ENCODE measurements around the gene LRP3. TPM values are rescaled to one million over a fixed set of nuclear protein-coding genes. Genes with fewer than 3 reads are reported as not detected.

LRP3 gene
- total and polyA plus RNA-seq, 2 of the 13 experiments (the other 11 are each of a cell fraction or from before 2014, with no cell fraction given) = 17.6 to 51.6 TPM

DNA sequence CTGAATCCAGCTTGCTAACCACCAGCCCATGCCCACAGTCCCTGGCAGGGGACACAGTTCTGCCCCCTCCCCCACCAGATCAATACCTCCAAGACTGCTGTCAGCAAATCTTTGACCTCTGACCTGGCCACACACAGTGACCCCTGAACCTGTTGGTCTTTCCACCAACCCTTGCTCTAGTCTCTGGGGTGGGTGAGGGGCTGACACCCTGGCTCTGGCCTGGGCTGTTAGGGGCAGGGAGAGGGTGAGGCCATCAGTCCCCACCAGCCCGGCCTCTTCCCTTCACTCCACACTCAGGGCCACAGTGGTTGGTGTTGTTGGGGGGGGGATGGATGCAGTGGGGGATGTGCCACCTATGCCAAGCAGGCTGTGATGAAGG is 53.3 kb downstream of the LRP3 start (continued):
- TF ChIP-seq, protein P1, sequence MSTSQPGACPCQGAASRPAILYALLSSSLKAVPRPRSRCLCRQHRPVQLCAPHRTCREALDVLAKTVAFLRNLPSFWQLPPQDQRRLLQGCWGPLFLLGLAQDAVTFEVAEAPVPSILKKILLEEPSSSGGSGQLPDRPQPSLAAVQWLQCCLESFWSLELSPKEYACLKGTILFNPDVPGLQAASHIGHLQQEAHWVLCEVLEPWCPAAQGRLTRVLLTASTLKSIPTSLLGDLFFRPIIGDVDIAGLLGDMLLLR (CRISPR knock-in tag; IDR thresholded peaks at IDR 0.05) = no peak
- TF ChIP-seq ZNF3 (CRISPR knock-in tag; IDR thresholded peaks at IDR 0.05) = no peak
- TF ChIP-seq ZKSCAN1 (IDR thresholded peaks at IDR 0.05; ENCODE audit: low read length) = no peak
- no peak for TF ChIP-seq AHR (CRISPR knock-in tag; IDR thresholded peaks at IDR 0.05)
- TF ChIP-seq, protein P2, sequence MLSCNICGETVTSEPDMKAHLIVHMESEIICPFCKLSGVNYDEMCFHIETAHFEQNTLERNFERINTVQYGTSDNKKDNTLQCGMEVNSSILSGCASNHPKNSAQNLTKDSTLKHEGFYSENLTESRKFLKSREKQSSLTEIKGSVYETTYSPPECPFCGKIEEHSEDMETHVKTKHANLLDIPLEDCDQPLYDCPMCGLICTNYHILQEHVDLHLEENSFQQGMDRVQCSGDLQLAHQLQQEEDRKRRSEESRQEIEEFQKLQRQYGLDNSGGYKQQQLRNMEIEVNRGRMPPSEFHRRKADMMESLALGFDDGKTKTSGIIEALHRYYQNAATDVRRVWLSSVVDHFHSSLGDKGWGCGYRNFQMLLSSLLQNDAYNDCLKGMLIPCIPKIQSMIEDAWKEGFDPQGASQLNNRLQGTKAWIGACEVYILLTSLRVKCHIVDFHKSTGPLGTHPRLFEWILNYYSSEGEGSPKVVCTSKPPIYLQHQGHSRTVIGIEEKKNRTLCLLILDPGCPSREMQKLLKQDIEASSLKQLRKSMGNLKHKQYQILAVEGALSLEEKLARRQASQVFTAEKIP (CRISPR knock-in tag; IDR thresholded peaks at IDR 0.05; ENCODE audit: borderline replicate concordance) = no peak
- TF ChIP-seq, protein P3, sequence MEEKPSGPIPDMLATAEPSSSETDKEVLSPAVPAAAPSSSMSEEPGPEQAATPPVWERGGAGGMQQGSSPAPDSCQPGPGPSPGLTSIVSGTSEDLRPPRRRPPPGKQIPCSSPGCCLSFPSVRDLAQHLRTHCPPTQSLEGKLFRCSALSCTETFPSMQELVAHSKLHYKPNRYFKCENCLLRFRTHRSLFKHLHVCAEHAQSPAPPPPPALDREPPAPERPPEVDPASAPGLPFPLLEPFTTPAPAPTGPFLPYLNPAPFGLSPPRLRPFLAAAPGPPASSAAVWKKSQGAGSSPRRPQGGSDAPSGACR (CRISPR knock-in tag; IDR thresholded peaks at IDR 0.05) = no peak
- TF ChIP-seq SRSF4 (IDR thresholded peaks at IDR 0.05; ENCODE audit: low read depth, low read length, poor library complexity, severe bottlenecking) = no peak
- TF ChIP-seq, protein P4, sequence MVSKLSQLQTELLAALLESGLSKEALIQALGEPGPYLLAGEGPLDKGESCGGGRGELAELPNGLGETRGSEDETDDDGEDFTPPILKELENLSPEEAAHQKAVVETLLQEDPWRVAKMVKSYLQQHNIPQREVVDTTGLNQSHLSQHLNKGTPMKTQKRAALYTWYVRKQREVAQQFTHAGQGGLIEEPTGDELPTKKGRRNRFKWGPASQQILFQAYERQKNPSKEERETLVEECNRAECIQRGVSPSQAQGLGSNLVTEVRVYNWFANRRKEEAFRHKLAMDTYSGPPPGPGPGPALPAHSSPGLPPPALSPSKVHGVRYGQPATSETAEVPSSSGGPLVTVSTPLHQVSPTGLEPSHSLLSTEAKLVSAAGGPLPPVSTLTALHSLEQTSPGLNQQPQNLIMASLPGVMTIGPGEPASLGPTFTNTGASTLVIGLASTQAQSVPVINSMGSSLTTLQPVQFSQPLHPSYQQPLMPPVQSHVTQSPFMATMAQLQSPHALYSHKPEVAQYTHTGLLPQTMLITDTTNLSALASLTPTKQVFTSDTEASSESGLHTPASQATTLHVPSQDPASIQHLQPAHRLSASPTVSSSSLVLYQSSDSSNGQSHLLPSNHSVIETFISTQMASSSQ (IDR thresholded peaks at IDR 0.05; ENCODE audit: low read depth) = no peak
- TF ChIP-seq, protein P4 (CRISPR knock-in tag; IDR thresholded peaks at IDR 0.05; ENCODE audit: borderline replicate concordance) = 0 out of 2 replicates have a peak, but pooled peaks have one; percentile 20
- peak; percentile 84 for TF ChIP-seq RXRB (CRISPR knock-in tag; IDR thresholded peaks at IDR 0.05; ENCODE audit: borderline replicate concordance)
- TF ChIP-seq RBAK (CRISPR knock-in tag; IDR thresholded peaks at IDR 0.05) = no peak
- TF ChIP-seq NFATC3 (CRISPR knock-in tag; IDR thresholded peaks at IDR 0.05) = no peak
- TF ChIP-seq ZBTB38 (CRISPR knock-in tag; IDR thresholded peaks at IDR 0.05) = no peak
- no peak for TF ChIP-seq FOXM1 (CRISPR knock-in tag; IDR thresholded peaks at IDR 0.05)
- TF ChIP-seq, protein P5, sequence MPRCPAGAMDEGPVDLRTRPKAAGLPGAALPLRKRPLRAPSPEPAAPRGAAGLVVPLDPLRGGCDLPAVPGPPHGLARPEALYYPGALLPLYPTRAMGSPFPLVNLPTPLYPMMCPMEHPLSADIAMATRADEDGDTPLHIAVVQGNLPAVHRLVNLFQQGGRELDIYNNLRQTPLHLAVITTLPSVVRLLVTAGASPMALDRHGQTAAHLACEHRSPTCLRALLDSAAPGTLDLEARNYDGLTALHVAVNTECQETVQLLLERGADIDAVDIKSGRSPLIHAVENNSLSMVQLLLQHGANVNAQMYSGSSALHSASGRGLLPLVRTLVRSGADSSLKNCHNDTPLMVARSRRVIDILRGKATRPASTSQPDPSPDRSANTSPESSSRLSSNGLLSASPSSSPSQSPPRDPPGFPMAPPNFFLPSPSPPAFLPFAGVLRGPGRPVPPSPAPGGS (CRISPR knock-in tag; IDR thresholded peaks at IDR 0.05) = peak; percentile 49; the same call in 1 of the 2 replicates
- TF ChIP-seq SMAD1 (CRISPR knock-in tag; IDR thresholded peaks at IDR 0.05; ENCODE audit: borderline replicate concordance, low read depth) = no peak
- TF ChIP-seq FOXK2 (IDR thresholded peaks at IDR 0.05) = no peak
- no peak for TF ChIP-seq HNRNPUL1 (IDR thresholded peaks at IDR 0.05; ENCODE audit: low read depth, low read length)
- TF ChIP-seq, protein P6, sequence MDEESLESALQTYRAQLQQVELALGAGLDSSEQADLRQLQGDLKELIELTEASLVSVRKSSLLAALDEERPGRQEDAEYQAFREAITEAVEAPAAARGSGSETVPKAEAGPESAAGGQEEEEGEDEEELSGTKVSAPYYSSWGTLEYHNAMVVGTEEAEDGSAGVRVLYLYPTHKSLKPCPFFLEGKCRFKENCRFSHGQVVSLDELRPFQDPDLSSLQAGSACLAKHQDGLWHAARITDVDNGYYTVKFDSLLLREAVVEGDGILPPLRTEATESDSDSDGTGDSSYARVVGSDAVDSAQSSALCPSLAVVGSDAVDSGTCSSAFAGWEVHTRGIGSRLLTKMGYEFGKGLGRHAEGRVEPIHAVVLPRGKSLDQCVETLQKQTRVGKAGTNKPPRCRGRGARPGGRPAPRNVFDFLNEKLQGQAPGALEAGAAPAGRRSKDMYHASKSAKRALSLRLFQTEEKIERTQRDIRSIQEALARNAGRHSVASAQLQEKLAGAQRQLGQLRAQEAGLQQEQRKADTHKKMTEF (CRISPR knock-in tag; IDR thresholded peaks at IDR 0.05) = 0 out of 2 replicates have a peak, but pooled peaks have one; percentile 28
- no peak for TF ChIP-seq GABPA (IDR thresholded peaks at IDR 0.05; ENCODE audit: low read depth, low read length)
- no peak for TF ChIP-seq GABPA (CRISPR knock-in tag; IDR thresholded peaks at IDR 0.05; ENCODE audit: low read depth)
- 0 out of 2 replicates have a peak, but pooled peaks have one; percentile 45 for TF ChIP-seq ZNF737 (CRISPR knock-in tag; IDR thresholded peaks at IDR 0.05; ENCODE audit: borderline replicate concordance)
- TF ChIP-seq ZNF230 (CRISPR knock-in tag; IDR thresholded peaks at IDR 0.05) = no peak
